A549 (cell line): ENCODE measurements around the gene MRPL44. TPM values are rescaled to one million over a fixed set of nuclear protein-coding genes. Genes with fewer than 3 reads are reported as not detected.

Source experiments
- ATAC-seq, 2 experiments: fragments of 200-7000 bp in 1 of 2; fragments of >200 bp in 1 of 2; cut with Nextera tagmentation in 1 of 2; cut with Tn5 transposase in 1 of 2; 3 replicates each; pipeline versions ENCODE4 v1.8.0 to v1.9.1; 2018 to 2020; ENCODE audit warnings: mild to moderate bottlenecking in 1 of 2, moderate library complexity in 1 of 2
- CTCF ChIA-PET: fragments of 300-600 bp; sonication (Branson Sonifier 250); formaldehyde crosslinking; extraction: SDS; loops from one replicate; lab custom pipeline; 2021; ENCODE audit warnings: antibody characterized with exemption, inconsistent platforms; lab: Yijun Ruan, JAX
- POLR2A ChIA-PET: fragments of 350-600 bp; formaldehyde crosslinking; extraction: SDS; loops from one replicate; lab custom pipeline; 2021; ENCODE audit warnings: antibody characterized with exemption, inconsistent platforms; lab: Yijun Ruan, JAX
- DNase-seq, 2 experiments: peaks; one replicate each; pipeline versions ENCODE4 v3.0.0 to v3.0.0-alpha.2; 2011 to 2016; ENCODE audit warnings: low read depth in 1 of 2, low spot score in 1 of 2
- FAIRE-seq: peaks from 2 replicates; lab custom pipeline; 2011; peaks lifted over from hg19 to GRCh38; lab: Jason Lieb, UNC
- H3K27ac ChIP-seq, 2 experiments: fragments of >200 bp; sonication (Bioruptor Twin); formaldehyde crosslinking; 3 replicates each; pipeline ENCODE4 v1.5.1; 2016 to 2017
- H3K4me1 ChIP-seq: fragments of >200 bp; sonication (Bioruptor Twin); formaldehyde crosslinking; 3 replicates; pipeline ENCODE4 v1.6.1; 2016
- H3K4me2 ChIP-seq: fragments of >200 bp; sonication (Bioruptor Twin); formaldehyde crosslinking; 3 replicates; pipeline ENCODE4 v1.6.1; 2016
- H3K4me3 ChIP-seq: fragments of >200 bp; sonication (Bioruptor Twin); formaldehyde crosslinking; 3 replicates; pipeline ENCODE4 v1.5.1; 2016
- H3K9me3 ChIP-seq: fragments of >200 bp; sonication (Bioruptor Twin); formaldehyde crosslinking; 3 replicates; pipeline ENCODE4 v1.6.1; 2016
- BHLHE40 ChIP-seq: IDR thresholded peaks from 2 replicates; pipeline ENCODE4 v1.6.1; 2012; ENCODE audit warnings: low read depth, low read length, inconsistent platforms
- CEBPB ChIP-seq, 2 experiments: fragments of >200 bp in 1 of 2; sonication (Bioruptor Twin) in 1 of 2; formaldehyde crosslinking in 1 of 2; IDR thresholded peaks; 2 replicates each; pipeline ENCODE4 v1.6.1; 2012 to 2016
- EHF ChIP-seq: fragments of 250-450 bp; sonication (Bioruptor Pico); IDR thresholded peaks from 2 replicates; pipeline ENCODE4 v1.5.0; 2020; ENCODE audit warnings: mild to moderate bottlenecking
- EP300 ChIP-seq, 2 experiments: fragments of >200 bp; sonication (Bioruptor Twin); formaldehyde crosslinking; IDR thresholded peaks; 2 replicates in 1 of 2; 3 replicates in 1 of 2; pipeline ENCODE4 v1.6.1; 2016 to 2017
- FOSB ChIP-seq: fragments of 250-450 bp; sonication (Bioruptor Pico); IDR thresholded peaks from 2 replicates; pipeline ENCODE4 v1.5.0; 2020; ENCODE audit warnings: mild to moderate bottlenecking, moderate library complexity
- FOSL2 ChIP-seq, 2 experiments: fragments of 450-650 bp in 1 of 2; fragments of >200 bp in 1 of 2; sonication (Bioruptor Twin) in 1 of 2; formaldehyde crosslinking; IDR thresholded peaks; 2 replicates each; pipeline versions ENCODE4 v1.5.0 to v1.6.1; 2016 to 2020; ENCODE audit warnings: mild to moderate bottlenecking in 1 of 2, moderate library complexity in 1 of 2
- HEYL ChIP-seq: fragments of 250-450 bp; sonication (Bioruptor Pico); IDR thresholded peaks from 2 replicates; pipeline ENCODE4 v1.8.0; 2021; ENCODE audit warnings: mild to moderate bottlenecking, moderate library complexity
- HOXA7 ChIP-seq: fragments of 250-450 bp; sonication (Bioruptor Pico); IDR thresholded peaks from 2 replicates; pipeline ENCODE4 v1.5.0; 2020; ENCODE audit warnings: mild to moderate bottlenecking, moderate library complexity
- KDM5A ChIP-seq: fragments of 200-600 bp; sonication (generic); IDR thresholded peaks from 2 replicates; pipeline ENCODE4 v1.6.1; 2016; ENCODE audit warnings: antibody characterized with exemption, mild to moderate bottlenecking
- MAZ ChIP-seq: fragments of 150-350 bp; IDR thresholded peaks from 2 replicates; pipeline ENCODE4 v1.6.1; 2014; ENCODE audit warnings: antibody characterized with exemption, low read depth, low read length, borderline replicate concordance
- MYC ChIP-seq: IDR thresholded peaks from 2 replicates; pipeline ENCODE4 v1.6.1; 2012; ENCODE audit warnings: mild to moderate bottlenecking, inconsistent platforms, low read length, improper control_type of control experiment, borderline replicate concordance
- RARB ChIP-seq: fragments of 250-450 bp; sonication (Bioruptor Pico); IDR thresholded peaks from 2 replicates; pipeline ENCODE4 v1.8.0; 2021; ENCODE audit warnings: mild to moderate bottlenecking, moderate library complexity
- RCOR1 ChIP-seq: fragments of 150-350 bp; IDR thresholded peaks from 2 replicates; pipeline ENCODE4 v1.6.1; 2014; ENCODE audit warnings: antibody characterized with exemption, low read length, low read depth
- RFX5 ChIP-seq: fragments of 450-650 bp; IDR thresholded peaks from 2 replicates; pipeline ENCODE4 v1.7.1; 2014; ENCODE audit warnings: antibody characterized with exemption, mild to moderate bottlenecking, moderate library complexity
- SMC3 ChIP-seq: fragments of >200 bp; sonication (Bioruptor Twin); formaldehyde crosslinking; IDR thresholded peaks from 3 replicates; pipeline ENCODE4 v1.6.1; 2018; ENCODE audit warnings: inconsistent platforms
- TFCP2L1 ChIP-seq: fragments of 250-450 bp; sonication (Bioruptor Pico); IDR thresholded peaks from 2 replicates; pipeline ENCODE4 v1.5.0; 2021; ENCODE audit warnings: mild to moderate bottlenecking
- ZC3H11A ChIP-seq: fragments of 450-650 bp; IDR thresholded peaks from 2 replicates; pipeline ENCODE4 v1.6.1; 2014; ENCODE audit warnings: antibody characterized with exemption, mild to moderate bottlenecking
- ZFP36 ChIP-seq: fragments of 450-650 bp; IDR thresholded peaks from 2 replicates; pipeline ENCODE4 v1.6.1; 2014; ENCODE audit warnings: borderline replicate concordance; ENCODE audit not compliant: partially characterized antibody
- ZNF302 ChIP-seq: fragments of 250-450 bp; sonication (Bioruptor Pico); IDR thresholded peaks from 2 replicates; pipeline ENCODE4 v1.9.0; 2021; ENCODE audit warnings: inconsistent platforms, mild to moderate bottlenecking, moderate library complexity
- WGBS: methylation state at CpG from one replicate; pipeline ENCODE4 v1.1.6; 2017; ENCODE audit errors: missing lambda C conversion rate; 5-methylcytosine and 5-hydroxymethylcytosine counted together
- polyA plus RNA-seq, 4 experiments: library from polyadenylated mRNA; depleted of rRNA in 3 of 4; stranded (reverse); fragments of >200 nt; fragmentation: RNase III in 1 of 4; extraction: RNeasy Plus Mini Kit Qiagen cat#74134 plus additional on column Dnase treatment in 1 of 4; gene quantifications; 2 replicates in 3 of 4; 3 replicates in 1 of 4; pipeline ENCODE4 v1.2.3, GENCODE V29; 2011 to 2017
- TF ChIP-seq, protein P1 (sequence below): fragments of 450-650 bp; IDR thresholded peaks from 2 replicates; pipeline ENCODE4 v1.6.1; 2014; ENCODE audit warnings: antibody characterized with exemption
- TF ChIP-seq, protein P2 (sequence below): fragments of 250-450 bp; sonication (Bioruptor Pico); IDR thresholded peaks from 2 replicates; pipeline ENCODE4 v1.5.0; 2021; ENCODE audit warnings: mild to moderate bottlenecking, moderate library complexity, borderline replicate concordance
- TF ChIP-seq, protein P3 (sequence below): fragments of >200 bp; sonication (Bioruptor Twin); formaldehyde crosslinking; IDR thresholded peaks from 3 replicates; pipeline ENCODE4 v1.5.1; 2016
- TF ChIP-seq, protein P4 (sequence below): IDR thresholded peaks from 2 replicates; pipeline ENCODE4 v1.6.1; 2012
- TF ChIP-seq, protein P5 (sequence below): fragments of 250-450 bp; sonication (Bioruptor Pico); IDR thresholded peaks from 2 replicates; pipeline ENCODE4 v1.5.0; 2020; ENCODE audit warnings: low read depth, mild to moderate bottlenecking, moderate library complexity
- TF ChIP-seq, protein P6 (sequence below): fragments of >200 bp; sonication (Bioruptor Twin); formaldehyde crosslinking; IDR thresholded peaks from 2 replicates; pipeline ENCODE4 v1.6.1; 2016

MRPL44 gene
- polyA plus RNA-seq, 2 of the 4 experiments (the other 2 are of a cell fraction) = 39.0 to 39.2 TPM

DNA sequence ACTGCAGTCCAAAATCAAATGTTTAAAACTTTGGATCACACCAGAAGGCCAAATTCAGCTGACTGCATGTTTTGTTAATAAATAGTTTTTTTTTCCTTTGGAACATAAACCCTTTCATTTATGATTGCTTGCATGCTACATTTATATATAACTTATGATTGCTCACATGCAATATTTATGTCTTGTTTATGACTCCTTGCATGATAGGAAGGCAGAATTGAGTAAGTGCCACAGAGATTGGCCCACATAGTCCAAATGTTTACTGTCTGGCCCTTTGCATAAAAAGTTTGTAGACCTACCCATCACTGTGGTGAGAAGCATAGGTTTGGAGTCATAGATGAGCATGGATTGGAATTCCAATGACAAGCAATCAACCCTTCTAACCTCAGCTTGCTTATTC is 42.9 kb upstream of the MRPL44 start:
- CTCF ChIA-PET = no interaction called here

DNA sequence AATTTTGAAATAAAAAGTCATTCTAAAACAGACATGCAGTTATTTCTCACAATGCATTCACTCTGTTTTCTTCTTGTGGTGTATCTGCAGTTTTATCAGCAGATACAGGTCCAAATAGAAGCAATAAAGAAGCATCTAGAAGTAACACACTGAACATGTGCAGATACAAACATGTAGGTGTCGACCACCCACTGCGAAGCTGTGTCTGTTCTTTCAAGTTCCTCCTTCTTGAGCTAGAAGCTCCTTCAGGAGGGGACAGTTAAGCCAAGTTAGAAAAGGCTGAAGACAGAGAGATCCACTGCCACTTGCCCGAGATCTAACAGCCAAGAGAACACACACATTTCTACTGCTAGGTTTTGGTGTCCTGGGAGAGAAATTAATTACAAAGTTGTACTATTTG is 42.2 kb upstream of the MRPL44 start:
- no peak overlapping the region for H3K27ac ChIP-seq
- ATAC-seq (no peak), FAIRE-seq (no peak), DNase-seq (no peak)
- H3K4me3 ChIP-seq = no peak overlapping the region
- H3K4me2 ChIP-seq = no peak overlapping the region
- H3K9me3 ChIP-seq = no peaks in the 10 kb centered on the region
- whole genome bisulfite sequencing = 95% methylated on average over 3 of the region's 3 CpGs
- H3K4me1 ChIP-seq = peaks cover 3% of the 10 kb centered on the region; the same call in 2 of the 3 replicates
- TF ChIP-seq HOXA7 = no peak
- TF ChIP-seq KDM5A = no peak
- TF ChIP-seq, protein P1, sequence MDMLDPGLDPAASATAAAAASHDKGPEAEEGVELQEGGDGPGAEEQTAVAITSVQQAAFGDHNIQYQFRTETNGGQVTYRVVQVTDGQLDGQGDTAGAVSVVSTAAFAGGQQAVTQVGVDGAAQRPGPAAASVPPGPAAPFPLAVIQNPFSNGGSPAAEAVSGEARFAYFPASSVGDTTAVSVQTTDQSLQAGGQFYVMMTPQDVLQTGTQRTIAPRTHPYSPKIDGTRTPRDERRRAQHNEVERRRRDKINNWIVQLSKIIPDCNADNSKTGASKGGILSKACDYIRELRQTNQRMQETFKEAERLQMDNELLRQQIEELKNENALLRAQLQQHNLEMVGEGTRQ = no peak
- TF ChIP-seq, protein P2, sequence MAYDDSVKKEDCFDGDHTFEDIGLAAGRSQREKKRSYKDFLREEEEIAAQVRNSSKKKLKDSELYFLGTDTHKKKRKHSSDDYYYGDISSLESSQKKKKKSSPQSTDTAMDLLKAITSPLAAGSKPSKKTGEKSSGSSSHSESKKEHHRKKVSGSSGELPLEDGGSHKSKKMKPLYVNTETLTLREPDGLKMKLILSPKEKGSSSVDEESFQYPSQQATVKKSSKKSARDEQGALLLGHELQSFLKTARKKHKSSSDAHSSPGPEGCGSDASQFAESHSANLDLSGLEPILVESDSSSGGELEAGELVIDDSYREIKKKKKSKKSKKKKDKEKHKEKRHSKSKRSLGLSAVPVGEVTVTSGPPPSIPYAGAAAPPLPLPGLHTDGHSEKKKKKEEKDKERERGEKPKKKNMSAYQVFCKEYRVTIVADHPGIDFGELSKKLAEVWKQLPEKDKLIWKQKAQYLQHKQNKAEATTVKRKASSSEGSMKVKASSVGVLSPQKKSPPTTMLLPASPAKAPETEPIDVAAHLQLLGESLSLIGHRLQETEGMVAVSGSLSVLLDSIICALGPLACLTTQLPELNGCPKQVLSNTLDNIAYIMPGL (CRISPR knock-in tag) = no peak
- TF ChIP-seq, protein P3, sequence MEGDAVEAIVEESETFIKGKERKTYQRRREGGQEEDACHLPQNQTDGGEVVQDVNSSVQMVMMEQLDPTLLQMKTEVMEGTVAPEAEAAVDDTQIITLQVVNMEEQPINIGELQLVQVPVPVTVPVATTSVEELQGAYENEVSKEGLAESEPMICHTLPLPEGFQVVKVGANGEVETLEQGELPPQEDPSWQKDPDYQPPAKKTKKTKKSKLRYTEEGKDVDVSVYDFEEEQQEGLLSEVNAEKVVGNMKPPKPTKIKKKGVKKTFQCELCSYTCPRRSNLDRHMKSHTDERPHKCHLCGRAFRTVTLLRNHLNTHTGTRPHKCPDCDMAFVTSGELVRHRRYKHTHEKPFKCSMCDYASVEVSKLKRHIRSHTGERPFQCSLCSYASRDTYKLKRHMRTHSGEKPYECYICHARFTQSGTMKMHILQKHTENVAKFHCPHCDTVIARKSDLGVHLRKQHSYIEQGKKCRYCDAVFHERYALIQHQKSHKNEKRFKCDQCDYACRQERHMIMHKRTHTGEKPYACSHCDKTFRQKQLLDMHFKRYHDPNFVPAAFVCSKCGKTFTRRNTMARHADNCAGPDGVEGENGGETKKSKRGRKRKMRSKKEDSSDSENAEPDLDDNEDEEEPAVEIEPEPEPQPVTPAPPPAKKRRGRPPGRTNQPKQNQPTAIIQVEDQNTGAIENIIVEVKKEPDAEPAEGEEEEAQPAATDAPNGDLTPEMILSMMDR = no peak
- no peak for TF ChIP-seq BHLHE40
- no peak for TF ChIP-seq RFX5
- TF ChIP-seq, protein P4, sequence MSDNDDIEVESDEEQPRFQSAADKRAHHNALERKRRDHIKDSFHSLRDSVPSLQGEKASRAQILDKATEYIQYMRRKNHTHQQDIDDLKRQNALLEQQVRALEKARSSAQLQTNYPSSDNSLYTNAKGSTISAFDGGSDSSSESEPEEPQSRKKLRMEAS = no peak
- no peak for TF ChIP-seq ZC3H11A
- TF ChIP-seq TFCP2L1 (CRISPR knock-in tag) = no peak
- no peak for TF ChIP-seq CEBPB (IDR thresholded peaks at IDR 0.05)
- no peak for TF ChIP-seq MYC
- TF ChIP-seq HEYL (CRISPR knock-in tag) = no peak
- no peak for TF ChIP-seq MAZ
- no peak for TF ChIP-seq ZFP36
- no peak for TF ChIP-seq SMC3
- no peak for TF ChIP-seq RARB
- TF ChIP-seq, protein P5, sequence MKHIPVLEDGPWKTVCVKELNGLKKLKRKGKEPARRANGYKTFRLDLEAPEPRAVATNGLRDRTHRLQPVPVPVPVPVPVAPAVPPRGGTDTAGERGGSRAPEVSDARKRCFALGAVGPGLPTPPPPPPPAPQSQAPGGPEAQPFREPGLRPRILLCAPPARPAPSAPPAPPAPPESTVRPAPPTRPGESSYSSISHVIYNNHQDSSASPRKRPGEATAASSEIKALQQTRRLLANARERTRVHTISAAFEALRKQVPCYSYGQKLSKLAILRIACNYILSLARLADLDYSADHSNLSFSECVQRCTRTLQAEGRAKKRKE (CRISPR knock-in tag) = no peak
- TF ChIP-seq, protein P6, sequence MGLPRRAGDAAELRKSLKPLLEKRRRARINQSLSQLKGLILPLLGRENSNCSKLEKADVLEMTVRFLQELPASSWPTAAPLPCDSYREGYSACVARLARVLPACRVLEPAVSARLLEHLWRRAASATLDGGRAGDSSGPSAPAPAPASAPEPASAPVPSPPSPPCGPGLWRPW = no peak
- no peak for TF ChIP-seq FOSL2 (IDR thresholded peaks at IDR 0.05)
- no peak for TF ChIP-seq FOSL2 (CRISPR knock-in tag; IDR thresholded peaks at IDR 0.05)
- CTCF ChIA-PET = no interaction called here
- POLR2A ChIA-PET = no interaction called here

More for the DNA sequence above, 42.9 kb upstream of the MRPL44 start:
- FAIRE-seq = no peak
- POLR2A ChIA-PET = no interaction called here
- no peak overlapping the region for H3K4me3 ChIP-seq
- no peaks in the 10 kb centered on the region for H3K9me3 ChIP-seq
- peaks cover 10% of the 10 kb centered on the region for H3K4me1 ChIP-seq
- no peak overlapping the region for H3K4me2 ChIP-seq
- TF ChIP-seq RCOR1 (no peak), ZNF302 (CRISPR knock-in tag) (no peak), EP300 (IDR thresholded peaks at IDR 0.05) (no peak), EHF (no peak), RFX5 (no peak), BHLHE40 (no peak), FOSB (CRISPR knock-in tag) (no peak)
- TF ChIP-seq, protein P5 (CRISPR knock-in tag) = no peak
- DNase-seq = no peak
- no peak for ATAC-seq
- H3K27ac ChIP-seq = no peak overlapping the region
